ENCODE results near the gene FPR3.
"Not testable (repeated sequence)": the region's sequence is repeated elsewhere in the genome, so short reads cannot be mapped to it uniquely, and the experiment has no call there.

The FPR3 gene, protein sequence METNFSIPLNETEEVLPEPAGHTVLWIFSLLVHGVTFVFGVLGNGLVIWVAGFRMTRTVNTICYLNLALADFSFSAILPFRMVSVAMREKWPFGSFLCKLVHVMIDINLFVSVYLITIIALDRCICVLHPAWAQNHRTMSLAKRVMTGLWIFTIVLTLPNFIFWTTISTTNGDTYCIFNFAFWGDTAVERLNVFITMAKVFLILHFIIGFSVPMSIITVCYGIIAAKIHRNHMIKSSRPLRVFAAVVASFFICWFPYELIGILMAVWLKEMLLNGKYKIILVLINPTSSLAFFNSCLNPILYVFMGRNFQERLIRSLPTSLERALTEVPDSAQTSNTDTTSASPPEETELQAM

DNA sequence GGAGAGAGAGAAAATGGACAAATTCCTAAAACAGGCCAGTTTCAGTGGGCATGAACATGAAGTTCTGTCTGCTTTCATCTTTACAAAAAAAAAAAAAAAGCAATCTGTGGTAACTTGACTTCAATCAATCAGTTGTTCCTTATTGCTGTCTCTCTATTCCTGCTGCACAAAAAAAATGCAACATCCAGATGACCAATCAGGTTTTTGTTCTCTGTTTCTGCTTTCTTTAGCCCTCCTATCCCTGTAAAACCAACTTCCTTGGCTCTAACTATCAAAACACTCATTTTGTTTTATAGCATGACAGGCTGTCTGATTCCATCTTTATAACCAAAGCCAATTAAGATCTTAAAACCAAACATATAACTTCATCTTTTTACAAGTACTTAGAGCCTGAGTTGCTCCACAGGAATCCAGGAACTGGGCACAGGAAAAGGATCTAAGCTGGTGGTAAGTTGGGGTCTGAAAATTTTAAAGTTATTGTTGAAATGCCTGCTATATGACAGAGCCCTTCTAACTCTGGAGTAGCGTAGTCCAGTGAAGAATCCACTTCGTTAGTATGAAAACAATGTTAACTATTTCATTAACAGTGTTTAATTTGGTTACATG, at the start of gene FPR3:
Gene FPR3, plus strand, starts transcription at position 273 of the 606 bp plus-strand sequence. CDS start 28,592 bp downstream, outside the sequence.
- DNase-seq = no peak

DNA sequence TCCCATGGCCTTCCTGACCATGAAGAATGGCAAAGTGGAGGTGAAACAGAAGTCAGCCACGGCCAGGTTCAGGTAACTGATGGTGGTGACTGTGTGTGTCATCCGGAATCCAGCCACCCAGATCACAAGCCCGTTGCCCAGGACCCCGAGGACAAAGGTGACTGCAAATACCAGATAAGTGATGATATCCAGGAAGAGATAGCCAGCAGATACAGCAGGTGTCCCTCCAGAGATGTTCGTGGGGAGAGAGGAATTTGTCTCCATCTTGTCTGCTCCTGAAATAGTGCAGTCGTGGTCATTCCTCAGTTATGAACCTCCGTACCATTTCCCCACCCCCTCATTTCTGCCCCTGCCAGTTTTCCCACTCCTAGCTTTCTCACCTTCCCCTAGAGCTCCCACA, 48.2 kb upstream of the FPR3 start:
- DNase-seq = no peak

DNA sequence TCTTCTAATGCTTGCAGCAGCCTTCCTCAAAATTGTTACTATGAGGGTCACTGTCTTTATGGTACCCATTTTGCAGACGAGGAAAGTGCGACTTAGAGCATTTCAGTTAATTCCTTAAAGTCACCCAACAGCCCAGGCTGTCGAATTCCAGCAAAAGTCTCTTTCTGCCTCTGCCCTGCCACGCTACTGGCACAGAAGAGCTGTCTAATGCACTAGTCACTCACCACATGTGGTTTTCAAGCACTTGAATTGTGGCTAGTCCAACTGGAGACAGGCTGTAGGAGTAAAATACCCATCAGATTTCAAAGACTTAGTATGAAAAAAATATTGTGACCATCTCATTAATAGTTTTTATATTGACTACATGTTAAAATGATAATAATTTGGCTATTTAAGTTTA, 45.0 kb upstream of the FPR3 start:
- no peak for DNase-seq

DNA sequence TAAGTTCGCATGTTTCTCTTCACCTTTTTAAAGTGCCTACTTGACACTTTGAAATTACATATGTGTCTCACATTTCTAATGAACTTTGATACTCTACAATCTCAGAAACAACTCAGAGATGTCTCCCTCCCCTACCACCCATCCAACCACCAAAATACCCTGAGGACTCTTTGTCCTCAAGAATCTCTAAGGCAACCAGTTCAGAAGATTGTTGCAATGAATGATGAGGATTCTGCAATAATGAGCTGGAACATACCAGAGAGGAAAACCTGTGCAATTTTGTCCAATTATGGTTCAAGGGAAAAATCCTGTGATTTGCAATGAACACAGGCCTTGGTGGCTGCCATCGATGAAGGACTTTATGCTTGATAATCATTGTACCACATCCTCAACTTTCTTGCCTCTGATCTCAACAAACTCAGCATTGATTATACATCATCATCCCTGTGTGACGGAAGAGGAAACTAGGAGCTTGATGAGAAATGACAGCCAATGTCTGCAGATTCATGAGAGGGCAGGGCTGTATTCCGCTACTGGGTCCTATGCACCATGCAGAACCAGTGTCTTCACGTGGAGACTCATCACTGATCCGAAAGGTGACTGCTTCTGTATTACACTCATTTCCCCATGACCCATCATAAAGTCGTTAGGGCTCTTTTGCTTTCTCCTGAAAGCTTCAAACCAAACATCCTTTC, 44.4 kb upstream of the FPR3 start:
- no peak for DNase-seq

DNA sequence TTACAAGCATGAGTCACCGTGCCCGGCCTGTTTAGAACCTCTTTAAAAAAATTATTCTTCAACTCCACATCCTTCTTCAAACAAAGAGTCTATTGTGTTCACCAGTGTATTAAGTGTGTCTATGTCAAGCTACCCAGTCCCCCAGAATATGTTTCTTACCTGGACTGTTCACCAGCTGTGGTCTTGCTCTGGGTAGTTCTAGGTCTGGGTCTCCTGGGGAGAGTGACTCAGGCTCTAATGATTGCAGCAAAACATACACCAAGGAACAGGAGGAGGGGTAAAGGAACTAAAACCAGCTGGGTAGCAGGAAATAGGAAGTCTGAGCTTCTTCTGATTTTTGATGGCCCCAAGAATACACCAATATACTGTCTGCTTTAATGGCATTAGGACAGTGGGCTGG, 43.3 kb upstream of the FPR3 start, which contains the start of gene FPR1:
Gene FPR1, minus strand, starts transcription at position 224 of the 400 bp plus-strand sequence. CDS start 4,884 bp downstream, outside the sequence.
- no peak for DNase-seq

DNA sequence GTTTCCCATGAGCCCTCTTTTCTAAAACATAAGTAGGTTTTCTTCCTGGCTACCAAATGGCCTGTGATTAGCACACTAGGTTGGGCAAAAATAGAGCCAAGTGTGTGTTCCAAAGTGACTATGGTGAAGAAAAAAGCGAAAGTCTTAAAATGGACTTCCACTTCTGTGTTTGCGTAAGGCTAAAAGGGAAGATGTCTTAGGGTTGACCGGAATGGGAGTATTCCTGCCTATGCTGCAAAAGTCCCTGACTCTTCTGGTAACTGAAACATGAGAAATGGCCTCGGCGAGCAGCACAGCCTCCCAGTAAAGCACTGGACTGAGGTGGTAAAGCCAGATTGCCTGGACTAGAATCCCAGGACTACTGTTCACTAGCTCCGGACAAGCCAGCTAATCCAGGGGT, 40.8 kb upstream of the FPR3 start:
- no peak for DNase-seq

DNA sequence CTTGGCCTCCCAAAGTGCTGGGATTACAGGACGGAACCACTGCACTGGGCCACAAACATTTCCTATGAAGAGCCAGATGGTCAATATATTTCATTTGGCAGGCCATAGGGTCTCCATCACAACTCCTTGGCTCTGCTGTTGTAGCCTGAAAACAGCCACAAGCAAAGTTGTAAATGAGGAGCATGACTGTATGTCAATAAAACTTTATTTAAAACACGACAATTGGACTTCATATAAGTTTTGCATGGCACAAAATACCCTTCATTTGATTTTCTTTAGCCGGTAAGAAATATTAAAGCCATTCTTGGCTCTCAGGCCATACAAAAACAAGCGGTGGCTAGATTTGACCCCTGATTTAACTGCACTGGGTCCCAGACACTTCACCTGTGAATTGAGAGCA, 40.2 kb upstream of the FPR3 start:
- DNase-seq = no peak

DNA sequence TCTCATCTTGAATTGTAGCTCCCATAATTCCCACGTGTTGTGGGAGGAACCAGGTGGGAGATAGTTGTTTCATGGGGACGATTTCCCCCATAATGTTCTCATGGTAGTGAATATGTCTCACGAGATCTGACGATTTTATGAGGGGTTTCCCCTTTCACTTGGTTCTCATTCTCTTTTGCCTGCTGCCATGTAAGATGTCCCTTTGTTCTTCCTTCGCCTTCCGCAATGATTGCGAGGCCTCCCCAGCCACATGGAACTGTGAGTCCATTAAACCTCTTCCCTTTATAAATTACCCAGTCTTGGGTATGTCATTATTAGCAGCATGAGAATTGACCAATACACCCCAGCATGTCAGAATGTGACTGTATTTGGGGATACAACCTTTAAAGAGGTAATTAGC, 39.4 kb upstream of the FPR3 start:
- no peak for DNase-seq

DNA sequence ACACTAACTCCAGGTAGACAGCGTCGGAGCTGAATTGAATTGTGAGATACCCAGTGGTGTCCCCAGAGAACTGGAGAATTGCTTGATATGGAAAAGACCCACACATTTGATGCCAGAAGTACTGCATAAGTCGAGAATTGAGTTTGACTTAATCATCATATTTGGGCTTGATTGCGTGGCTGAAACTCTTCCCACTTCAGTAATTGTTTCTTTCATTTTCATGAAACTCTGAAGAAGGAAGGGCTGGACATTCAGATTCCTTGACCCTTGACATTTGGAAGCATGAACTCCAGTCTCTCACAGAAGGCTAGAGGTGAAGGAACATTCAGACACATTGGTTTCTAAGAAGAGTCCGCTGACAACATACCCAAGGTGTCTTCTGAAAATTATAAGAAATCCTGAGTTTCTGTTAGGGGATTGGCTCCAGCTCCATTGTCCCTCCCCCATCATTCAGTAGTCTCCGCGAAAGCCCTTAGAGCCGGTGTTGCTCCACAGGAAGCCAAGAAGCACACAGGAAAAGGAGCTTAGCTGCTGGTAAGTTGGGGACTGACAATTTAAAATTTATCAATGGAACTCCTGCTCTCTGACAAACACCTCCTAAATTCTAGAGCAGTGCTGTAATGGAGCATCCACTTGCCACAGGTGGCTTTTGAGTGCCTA, 34.1 kb upstream of the FPR3 start, which contains the start of gene FPR2:
Gene FPR2, plus strand, starts transcription at position 484 of the 660 bp plus-strand sequence. CDS start 7,479 bp downstream, outside the sequence.
- DNase-seq = no peak

DNA sequence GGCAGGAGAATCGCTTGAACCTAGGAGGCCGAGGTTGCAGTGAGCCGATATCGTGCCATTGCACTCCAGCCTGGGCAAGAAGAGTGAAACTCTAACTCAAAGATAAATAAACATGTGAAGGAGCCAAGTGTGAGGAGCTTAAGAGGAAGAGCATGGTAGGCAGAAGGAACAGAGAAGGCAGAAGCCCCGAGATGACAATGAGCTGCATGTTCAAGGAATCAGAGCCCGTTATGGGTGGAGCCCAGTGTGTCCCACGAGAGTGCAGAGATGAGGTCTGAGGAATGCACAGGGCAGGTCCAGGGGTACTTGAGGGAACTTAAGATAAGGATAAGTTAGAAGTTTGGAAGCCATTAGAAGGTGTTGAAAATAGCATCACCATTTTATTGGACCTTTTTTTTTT, 33.3 kb upstream of the FPR3 start:
- DNase-seq = no peak

DNA sequence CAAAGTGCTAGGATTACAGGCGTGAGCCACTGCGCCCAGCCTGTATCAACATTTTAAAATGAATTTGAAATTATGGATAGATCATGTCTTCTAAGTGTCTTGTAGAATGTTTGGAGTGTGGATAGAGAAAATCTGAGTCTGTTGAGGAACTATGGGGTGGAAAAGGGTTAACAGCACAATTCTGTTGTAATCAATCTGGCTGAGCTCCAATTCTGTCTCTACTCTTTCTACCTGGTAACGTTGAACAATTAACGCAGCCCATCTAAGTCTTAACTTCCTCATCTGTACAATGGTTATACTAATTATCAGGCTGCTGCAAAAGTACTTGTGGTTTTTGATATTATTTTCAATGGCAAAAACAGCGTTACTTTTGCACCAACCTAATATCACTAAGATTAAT, 29.9 kb upstream of the FPR3 start:
- no peak for DNase-seq

DNA sequence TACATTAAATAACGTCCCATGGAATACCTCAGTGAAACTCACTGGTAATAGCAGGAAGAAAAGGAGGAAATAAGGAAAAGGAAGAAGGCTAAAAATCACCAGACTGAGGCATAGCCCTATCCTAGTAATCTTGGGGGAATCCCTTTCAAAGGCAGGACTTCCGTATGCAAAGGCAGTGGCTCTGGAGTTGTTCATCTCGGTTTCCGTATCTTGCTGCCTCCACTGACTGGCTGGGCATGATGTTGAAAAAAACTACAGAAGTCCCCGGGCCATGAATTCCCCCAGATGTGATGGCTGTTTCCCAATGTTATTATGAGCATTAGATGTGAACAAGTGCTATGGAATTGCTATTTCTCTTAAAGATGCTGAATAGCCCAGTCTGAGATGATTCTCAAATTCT, 28.5 kb upstream of the FPR3 start:
- no peak for DNase-seq

DNA sequence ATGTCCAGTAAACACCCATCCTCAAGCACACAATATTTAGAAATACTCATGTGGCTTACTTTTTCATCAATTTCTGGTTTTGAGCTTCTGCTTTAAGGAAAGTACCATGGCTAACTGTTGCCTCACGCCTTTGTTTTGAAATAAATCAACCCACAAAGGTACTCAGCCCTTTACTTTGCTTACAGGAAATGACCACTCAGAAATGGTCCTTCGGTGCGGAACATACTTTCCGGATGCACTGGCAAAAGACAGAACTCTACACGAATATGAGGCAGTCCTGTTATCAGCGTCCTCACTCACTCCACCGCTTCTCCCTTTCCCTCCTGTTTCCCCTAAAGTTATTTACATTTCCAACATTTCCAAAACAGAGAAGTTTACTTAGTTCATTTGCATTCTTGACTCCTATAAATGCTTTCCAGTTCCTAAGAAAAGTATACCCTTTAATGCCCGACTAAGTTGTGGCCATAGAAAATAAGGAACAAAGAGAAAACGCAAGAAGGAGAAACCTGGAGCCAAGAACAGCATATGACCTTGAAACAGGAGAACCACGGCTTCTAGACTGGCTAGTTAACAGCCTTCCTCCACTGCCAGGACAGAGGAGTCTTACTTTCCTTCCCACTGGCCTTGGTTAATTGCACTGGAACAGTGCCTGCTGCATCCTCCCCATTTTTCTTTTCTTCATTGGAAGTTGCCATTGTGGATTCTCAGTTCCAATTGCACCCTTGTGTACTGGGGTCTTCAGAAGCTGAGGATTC, 23.4 kb upstream of the FPR3 start:
- DNase-seq = no peak

DNA sequence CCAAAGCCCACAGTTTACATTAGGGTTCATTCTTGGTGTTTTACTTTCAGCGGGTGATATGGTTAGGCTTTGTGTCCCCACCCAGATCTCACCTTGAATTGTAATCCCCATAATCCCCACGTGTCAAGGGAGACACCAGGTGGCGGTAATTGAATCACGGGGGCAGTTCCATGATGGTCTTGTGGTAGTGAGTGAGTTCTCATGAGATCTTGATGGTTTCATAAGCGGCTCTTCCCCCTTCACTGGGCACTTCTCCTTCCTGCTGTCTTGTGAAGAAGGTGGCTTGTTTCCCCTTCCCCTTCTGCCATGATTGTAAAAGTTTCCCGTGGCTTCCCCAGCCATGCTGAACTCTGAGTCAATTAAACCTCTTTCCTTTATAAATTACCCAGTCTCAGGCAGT, 22.0 kb upstream of the FPR3 start:
- DNase-seq = no peak

DNA sequence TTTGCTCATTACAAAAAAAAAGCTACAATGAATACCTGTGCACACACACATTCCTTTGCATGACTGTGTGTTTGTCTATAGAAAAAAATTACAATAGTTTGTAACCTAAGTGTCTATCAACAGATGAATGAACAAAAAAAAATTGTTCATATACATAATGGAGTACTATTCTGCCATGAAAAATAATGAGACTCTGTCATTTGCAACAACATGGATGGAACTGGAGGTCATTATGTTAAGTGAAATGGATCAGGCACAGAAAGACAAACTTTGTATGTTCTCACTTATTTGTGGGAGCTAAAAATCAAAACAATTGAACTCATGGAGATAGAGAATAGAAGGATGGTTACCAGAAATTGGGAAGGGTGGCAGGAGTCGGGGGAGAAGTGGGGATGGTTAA, 18.4 kb upstream of the FPR3 start:
- DNase-seq = not testable (repeated sequence)

DNA sequence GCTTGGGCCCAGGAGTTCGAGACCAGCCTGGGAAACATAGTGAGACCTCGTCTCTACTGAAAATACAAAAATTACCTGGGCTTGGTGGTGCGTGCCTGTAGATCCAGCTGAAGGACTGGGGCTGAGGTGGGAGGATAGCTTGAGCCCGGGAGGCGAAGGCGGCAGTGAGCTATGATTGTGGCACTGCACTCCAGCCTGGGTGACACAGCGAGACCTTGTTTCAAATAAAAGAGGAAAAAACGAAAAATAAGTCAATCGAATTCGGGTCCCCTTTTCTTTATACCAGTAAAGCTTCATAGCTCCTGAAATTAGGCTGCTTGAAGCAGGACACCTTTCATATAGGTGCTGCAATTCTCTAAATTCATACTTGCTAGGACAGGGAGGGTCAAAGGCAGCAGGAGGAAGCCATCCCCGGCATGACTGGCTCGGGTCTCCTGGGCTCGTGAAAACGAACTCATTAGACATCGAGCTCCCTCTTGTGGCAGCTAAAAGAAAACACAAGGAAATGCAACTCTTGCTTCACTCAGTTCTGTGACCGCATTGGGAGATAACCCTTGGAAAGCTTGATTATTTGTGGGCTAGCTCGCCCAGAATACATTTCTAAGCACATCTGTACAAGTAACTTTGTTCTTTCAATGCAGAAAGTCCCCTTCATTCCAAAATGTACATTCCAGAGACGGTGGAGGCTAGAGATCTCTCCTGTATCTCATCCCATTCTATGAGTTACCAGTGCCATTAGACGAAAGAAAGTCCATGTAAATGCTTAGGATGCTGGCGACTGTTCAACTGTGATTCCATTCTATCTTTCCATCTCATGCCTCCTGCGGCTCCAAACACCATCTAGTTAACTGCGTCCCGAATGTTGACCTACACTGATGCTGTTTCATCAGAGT, 17.1 kb upstream of the FPR3 start:
- DNase-seq = peak; percentile 39

DNA sequence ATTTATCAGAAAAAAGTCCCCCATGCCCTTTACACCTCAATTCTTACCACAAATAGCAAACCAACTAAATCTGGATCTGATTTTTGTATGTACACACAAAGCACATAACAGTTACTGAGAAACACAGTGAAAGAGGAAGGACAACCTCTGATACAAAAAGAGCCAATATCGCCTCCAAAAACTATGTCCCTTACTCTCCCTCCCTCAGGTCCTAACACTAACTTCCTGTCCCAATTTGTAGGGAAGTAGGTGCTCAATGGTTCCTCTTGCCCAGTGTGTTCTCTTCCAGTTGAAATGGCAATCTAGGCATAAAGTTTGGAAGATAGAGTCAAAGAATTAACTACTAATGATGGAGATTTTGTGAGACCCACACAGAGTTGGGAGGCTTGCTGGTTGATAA, 15.8 kb upstream of the FPR3 start:
- DNase-seq = no peak

DNA sequence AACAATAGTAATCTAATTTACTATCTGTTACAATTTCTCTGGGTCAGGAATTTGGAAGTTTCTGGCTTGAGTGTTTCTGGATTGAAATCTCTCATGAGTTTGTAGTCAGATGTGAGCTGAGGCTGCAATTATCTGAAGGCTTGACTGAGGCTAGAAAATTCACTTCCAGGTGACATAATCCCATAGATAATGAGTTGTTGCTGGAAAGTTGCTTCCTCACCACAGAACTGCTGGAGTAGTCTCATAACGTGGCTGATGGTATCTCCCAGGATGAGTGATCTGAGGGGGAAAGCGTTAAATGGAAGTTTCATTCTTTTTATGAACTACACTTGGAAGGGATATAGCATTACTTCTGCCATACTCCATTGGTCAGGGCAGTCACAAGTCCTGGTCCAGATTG, 15.3 kb upstream of the FPR3 start:
- no peak for DNase-seq

DNA sequence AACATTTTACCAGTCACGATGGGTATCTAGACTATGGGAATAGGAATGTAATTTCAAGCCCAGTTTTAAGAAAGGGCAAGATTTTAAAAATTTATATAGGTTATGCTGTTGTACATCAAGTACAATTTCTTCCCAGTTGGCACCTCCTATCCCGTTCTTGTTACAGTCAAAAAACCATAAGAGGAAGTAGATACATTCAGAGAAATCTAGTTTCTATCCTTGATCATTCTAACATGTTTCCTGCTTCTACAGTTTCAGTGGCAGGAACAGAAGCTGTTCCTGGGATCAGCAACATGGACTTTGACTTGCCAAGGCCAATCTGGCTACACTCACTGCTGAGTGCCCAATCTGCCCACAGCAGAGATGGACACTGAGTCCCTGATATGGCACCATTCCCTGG, 14.7 kb upstream of the FPR3 start:
- no peak for DNase-seq

DNA sequence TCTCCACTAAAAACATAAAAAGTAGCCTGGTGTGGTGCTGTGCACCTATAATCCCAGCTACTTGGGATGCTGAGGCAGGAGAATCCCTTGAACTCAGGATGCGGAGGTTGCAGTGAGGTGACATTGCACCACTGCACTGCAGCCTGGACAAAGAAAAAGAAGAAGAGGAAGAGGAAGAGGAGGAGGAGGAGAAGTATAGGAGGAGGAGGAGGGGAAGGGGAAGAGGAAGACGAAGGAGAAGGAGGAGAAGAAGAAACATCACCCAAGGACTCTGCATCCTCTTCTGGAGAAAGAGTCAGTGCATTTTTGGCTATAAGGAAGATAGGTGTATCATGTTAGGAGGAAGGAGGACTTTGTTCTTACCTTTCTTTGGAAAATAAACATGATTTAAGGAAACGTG, 13.0 kb upstream of the FPR3 start:
- no peak for DNase-seq

DNA sequence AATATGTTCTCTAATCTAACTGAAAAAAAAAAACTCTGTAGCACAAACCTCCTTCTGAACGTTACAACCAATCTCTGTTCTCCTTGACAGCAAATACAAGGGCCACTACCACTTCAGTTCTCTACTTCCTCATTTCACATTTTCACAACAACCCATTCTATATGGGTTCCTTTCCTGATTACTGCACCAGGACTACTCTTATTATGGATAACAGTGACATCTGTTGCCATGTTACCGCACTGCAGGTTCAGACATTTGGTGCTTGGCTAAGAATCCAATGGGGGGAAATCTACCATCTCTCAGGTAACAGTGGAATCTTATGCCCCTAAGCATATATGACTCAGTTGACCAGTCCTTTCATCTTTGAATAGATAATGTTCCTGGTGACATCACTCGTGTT, 11.6 kb upstream of the FPR3 start:
- no peak for DNase-seq

Data from NCI-H1436 treated with DMSO at 0.1 percent for 48 hours (cell line).